GM21786 (cell line): ENCODE data around the gene DOCK7.
"Not testable (repeated sequence)": the region's sequence is repeated elsewhere in the genome, so short reads cannot be mapped to it uniquely, and the experiment has no call there.

Experiments used
- ATAC-seq: cut with Tn5 transposase; IDR thresholded peaks from one replicate; pipeline ENCODE4 v1.9.1; 2021; ENCODE audit not compliant: unreplicated experiment

Gene DOCK7

DNA sequence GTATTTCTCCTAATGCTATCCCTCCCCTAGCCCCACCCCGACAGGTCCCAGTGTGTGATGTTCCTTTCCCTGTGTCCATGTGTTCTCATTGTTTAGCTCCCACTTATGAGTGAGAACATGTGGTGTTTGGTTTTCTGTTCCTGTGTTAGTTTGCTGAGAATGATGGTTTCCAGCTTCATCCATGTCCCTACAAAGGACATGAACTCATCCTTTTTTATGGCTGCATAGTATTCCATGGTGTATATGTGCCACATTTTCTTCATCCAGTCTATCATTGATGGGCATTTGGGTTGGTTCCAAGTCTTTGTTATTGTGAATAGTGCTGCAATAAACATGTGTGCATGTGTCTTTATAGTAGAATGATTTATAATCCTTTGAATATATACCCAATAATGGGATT is 77.6 kb downstream of the DOCK7 start:
- ATAC-seq, result not testable (repeated sequence)

DNA sequence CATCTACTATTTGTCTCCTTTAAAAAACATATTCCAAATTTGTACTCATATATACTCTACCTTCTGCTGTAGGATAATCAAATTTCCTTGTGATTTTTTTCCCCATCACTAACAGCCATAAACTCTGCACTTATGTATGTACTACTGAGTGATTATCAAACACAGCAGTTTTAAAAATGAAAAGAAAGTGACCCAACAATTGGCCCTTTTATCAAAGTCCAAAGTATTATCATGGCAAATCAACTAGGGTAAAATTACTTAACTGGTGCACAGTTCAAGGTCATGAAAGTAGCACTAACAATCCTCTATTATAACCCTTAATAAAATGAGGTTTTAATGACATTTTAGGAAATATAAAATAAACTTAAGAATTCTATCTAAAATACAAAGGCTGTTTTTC is 79.3 kb downstream of the DOCK7 start:
- no peak for ATAC-seq

DNA sequence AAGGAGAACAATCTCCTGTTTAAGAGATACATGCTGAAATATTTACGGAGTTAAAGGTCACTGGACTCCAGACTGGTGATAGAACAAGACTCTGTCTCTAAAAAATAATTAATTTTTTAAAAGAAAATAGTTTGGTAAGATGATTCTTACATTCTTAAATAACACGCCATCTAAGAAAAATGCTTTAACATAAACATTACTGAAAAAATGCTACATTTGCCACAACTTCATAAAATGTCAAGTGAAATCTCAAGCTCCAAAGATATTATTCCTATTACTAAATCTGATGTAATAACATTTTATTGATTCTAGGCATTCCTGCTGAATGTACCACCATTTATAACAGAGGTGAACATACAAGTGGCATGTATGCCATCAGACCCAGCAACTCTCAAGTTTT is 86.7 kb downstream of the DOCK7 start:
- no peak for ATAC-seq

DNA sequence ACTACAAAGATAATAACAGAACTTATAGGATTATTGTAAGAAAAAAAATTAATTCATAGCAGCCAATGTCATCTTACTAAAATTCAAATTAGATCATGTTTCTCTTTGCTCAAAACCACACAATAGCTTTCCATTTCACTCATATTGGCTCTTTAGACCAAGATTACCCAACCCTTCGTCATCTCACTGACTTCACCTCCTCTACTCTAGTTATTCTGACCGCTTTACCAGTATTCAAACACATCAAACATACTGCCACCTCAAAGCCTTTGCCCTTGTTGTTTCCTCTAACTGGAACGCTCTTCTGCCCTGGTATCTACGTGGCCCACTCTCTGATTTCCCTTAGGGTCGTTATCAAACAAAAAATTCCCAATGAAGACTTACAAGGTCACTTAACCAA is 89.1 kb downstream of the DOCK7 start:
- no peak for ATAC-seq

DNA sequence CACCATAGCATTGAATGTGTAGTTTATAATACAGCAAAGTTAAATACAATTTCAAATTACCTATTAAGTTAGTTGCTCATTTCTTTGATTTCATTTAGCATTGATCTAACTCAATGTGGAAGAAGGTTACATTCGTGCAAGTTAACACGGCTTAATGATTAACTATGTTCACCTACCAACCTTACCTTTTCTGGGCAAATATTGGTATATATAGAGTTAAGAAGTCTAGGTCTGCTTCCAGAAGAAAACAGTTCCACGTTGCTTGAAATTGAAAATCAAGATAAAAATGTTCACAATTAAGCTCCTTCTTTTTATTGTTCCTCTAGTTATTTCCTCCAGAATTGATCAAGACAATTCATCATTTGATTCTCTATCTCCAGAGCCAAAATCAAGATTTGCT is 90.9 kb downstream of the DOCK7 start, which contains the start of gene ANGPTL3:
Gene ANGPTL3, plus strand, starts transcription at position 240 of the 400 bp plus-strand sequence. Its CDS starts 47 bp downstream, at position 287.
- ATAC-seq, result no peak

DNA sequence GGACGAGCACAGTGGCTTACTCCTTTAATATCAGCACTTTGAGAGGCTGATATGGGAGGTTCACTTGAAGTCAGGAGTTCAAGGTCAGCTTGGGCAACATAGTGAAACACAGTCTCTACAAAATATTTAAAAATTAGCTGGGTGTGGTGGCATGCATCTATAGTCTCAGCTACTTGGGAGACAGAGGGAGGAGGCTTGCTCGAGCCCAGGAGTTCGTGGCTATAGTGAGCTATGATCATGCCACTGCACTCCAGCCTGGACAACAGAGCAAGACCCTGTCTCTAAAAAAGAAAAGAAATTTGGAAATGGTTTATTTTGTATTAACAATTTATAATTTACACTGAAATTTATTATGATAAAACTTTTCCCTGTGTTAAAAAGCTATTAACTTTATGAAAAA is 92.5 kb downstream of the DOCK7 start:
- no peak for ATAC-seq

DNA sequence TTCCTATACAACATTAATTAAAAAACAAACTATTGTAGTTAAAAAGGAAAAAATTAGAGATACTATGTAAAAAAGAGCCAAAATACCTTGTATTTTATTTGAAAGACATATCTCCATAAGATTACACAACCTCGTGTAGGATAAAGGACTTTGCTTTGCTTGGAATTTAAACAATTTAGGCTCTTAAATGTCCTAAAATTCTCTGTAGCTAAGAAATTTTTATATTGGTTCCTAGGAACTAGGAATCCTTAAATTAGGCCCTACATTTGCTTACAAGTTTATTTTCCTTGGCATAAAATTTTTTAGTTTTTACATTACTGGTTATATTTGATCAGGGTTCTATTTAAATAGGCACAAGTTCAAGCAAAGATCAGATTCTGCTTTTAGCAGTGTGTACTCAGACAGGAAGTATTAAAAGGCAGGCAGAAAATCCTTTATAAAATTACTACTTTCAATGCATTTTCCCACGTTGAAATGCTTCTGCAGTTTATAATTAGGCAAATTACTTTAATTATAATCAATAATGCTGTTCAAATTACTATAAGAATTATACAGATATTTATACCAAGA is 94.3 kb downstream of the DOCK7 start:
- no peak for ATAC-seq

DNA sequence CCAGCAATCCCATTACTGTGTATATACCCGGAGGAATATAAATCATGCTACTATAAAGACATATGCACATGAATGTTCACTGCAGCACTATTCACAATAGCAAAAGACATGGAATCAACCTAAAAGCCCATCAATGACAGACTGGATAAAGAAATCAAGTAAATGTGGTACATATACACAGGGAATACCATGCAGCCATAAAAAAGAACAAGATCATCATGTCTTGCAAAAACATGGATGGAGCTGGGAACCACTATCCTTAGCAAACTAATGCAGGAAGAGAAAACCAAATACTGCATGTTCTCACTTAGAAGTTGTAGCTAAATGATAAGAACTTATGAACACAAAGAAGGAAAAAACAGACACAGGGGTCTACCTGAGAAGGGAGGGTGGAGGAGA is 97.2 kb downstream of the DOCK7 start:
- no peak for ATAC-seq

DNA sequence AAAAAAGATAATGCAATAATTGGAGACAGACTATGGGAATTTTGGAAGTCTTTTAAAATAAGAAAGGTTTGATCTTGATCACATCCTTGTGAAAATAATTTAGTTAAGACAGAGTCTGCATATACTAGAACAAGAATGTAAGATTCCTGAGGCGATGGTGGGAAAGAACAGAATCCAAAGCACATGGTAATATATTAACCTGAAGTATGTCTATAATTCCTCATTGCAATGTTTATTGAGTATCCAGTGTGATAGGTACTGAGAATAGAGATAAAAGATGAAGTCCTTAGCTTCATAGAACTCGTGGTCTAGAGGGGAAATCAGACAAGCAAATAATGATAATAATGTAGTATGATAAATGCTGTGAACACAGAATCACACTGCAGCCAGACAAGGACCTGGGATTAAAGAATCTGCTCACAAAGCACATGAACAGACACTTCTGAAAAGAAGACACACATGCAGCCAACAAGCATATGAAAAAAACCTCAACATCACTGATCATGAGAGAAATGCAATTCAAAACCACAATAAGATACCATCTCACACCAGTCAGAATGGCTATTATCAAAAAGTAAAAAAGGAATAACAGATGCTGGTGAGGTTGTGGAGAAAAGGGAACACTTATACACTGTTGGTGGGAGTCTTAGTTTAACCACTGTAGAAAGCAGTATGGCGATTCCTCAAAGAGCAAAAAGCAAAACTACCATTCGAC is 97.8 kb downstream of the DOCK7 start:
- ATAC-seq, result no peak

DNA sequence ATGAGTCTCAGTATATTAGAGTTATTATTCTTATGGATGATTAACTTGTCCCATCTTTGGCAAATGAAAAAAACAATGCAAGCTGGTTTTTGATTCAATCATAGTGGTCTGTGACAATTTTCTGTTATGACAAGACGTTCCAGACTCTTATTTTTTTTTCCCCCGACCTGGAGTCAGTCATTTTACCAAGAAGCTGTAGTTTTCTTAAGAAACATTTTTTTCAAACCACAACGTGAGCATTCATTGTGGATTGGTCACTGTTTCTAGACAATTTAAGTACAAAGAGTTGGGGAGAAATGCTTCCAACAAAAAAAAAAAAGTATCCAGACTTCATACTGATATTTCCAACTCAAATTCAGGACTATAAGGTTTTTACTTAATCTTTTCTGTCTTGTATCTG is 98.9 kb downstream of the DOCK7 start:
- no peak for ATAC-seq

DNA sequence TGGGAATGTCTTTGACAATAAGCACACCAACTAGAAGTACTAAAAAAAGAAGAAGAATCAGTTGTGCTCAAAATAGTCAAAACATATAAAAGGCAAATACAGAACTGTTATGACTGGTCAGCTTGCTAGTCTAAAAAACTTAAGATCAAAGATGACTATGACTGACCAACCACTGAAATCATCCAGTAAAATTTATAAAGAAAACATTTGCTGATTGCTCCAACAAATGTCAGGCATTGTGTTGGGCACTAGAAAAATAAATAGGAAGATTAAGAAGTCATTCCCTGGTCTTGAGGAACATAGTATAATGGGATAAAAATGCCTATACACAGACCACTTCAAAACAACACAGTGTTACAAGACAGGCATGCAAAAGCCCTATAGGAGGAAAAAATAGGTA is 100.2 kb downstream of the DOCK7 start:
- no peak for ATAC-seq

DNA sequence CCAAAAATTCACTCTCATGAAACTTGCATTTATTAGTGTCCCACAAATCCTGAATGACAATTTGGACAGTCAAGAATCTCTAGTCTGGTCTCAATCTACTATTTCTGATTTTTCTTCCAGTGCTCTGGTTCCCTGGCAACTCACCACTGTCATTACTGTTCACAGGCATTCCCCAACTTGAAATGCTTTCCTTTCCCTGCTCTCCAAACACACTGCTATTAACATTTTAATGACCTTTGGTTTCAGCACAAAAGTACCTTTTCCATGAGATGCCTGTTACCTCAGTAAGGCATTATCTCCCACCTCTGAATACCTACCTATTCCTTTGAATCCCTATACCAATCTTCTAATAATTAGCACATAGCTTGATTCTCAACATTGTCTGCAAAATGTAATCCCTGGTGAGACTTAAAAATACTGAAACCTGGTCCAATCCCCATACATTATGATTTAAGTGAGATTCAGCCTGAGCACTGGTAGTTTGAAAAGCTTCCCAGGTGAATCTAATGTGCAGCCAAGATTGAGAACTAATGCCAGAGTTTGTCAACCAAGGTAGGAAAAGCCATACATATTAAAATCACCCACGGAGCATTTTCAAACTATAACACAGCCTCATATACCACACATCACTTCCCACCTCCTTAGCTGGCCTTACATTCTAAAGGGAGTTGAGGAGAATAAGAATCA is 102.6 kb downstream of the DOCK7 start:
- ATAC-seq, result no peak

DNA sequence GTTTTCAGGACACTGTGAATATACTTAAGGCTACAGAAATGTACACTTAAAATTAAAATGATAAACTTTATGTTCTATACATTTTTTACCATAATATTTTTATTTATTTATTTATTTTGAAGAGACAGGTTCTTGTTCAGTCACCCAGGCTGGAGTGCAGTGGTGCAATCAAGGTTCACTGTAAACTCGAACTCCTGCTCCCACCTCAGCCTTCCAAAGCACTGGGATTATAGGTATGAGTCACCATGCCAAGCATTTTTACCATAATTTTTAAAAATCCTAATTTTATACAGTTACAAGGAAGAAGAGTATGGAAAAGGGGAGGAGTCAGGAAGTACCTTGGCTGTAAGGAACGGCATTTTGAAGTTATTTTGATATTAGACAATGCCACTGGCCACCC is 114.5 kb downstream of the DOCK7 start:
- ATAC-seq, result no peak

DNA sequence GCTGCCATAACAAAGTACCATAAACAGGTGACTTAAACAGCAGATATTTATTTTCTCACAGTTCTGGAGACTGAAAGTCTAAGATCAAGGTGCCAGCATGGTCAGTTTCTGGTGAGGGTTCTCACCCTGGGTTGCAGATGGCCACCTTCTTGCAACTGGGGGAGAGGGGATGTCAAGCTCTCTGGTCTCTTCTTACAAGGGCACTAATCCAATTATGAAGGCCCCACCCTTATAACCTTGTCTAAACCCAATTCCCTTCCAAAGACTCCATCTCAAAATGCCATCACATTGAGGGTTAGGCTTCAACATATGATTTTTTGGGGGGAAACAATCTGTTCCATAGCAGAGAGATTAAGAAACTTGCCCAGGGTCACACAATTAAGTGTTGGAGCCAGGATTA is 115.7 kb downstream of the DOCK7 start:
- no peak for ATAC-seq

DNA sequence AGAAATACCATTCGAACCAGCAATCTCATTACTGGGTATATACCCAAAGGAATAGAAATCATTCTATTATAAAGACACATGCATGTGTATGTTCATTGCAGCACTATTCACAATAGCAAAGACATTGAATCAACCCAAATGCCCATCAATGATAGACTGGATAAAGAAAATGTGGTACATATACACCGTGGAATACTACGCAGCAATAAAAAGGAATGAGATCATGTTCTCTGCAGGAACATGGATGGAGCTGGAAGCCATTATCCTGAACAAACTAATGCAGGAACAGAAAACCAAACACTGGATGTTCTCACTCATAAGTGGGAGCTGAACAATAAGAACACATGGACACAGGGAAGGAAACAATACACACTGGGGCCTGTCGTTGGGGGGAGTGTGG is 116.7 kb downstream of the DOCK7 start:
- not testable (repeated sequence) for ATAC-seq

DNA sequence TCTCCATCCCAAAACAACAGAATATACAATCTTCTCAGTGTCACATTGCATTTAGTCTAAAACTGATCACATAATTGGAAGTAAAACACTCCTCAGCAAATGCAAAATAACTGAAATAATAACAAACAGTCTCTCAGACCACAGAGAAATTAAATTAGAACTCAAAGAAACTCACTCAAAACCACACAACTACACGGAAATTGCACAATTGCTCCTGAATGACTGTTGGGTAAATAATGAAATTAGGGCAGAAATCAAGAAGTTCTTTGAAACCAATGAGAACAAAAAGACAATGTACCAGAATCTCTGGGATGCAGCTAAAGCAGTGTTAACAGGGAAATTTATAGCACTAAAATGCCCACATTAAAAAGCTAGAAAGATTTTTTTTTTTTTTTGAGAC is 120.3 kb downstream of the DOCK7 start:
- ATAC-seq, result not testable (repeated sequence)

DNA sequence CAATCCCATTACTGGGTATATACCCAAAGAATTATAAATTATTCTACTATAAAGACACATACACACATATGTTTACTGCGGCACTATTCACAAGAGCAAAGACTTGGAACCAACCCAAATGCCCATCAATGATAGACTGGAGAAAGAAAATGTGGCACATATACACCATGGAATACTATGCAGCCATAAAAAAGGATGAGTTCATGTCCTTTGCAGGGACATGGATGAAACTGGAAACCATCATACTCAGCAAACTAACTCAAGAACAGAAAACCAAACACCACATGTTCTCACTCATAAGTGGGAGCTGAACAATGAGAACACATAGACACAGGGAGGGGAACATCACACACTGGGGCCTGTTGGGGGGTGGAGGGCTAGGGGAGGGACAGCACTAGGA is 121.0 kb downstream of the DOCK7 start:
- not testable (repeated sequence) for ATAC-seq

DNA sequence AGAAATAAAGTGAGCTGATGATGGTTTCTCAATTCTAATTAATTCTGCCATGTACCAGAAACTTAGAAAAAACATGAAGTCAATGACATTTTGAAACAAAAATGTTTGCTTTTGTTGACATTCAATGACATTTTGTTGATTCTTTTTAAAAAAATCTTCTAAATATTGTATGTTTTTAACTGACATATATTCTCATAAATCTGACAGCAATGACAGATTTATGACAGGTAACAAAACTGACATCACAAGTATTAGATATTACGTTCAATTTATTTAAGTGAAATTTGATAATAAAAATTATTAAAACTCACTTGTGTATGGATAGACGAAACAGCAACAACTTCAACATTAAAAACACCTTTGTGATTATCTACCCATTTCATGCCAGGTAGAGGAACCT is 126.9 kb downstream of the DOCK7 start:
- ATAC-seq, result no peak

DNA sequence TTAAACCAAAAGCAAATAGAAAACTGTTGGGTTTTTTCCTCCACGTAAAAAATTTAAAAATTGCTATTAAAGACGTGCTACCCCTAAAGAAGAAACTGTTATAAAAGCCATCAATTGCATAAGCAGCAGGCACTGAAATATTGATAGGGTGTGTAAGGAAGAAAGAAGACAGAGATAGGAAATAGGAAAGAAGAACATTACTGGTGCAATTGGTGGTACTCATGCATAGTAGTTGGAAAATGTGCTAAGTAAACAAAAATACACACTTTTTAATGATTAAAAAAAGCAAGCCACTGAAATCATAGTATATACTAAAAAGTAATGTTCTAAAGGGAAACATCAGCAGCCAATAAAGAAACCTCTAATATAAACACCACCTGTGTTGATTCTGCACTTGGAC is 143.6 kb downstream of the DOCK7 start:
- no peak for ATAC-seq

DNA sequence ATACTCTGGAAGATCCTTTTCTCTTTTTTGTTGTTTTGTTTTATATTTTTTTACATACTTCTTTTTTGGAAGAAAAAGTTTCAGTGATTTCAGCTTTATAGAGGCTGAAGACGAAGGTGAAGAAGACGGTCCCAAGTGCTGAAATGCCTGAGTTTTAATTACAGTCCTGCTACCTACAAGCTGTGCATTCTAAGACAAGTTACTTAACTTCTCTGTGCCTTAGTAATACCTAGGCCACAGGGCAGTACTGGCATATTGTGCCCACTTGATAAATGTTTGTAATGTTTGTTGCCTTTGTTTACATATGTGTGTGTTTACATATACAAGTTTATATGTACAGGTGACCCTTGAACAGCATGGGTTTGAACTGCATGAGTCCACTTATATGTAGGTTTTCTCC is 147.1 kb downstream of the DOCK7 start:
- ATAC-seq, result no peak

DNA sequence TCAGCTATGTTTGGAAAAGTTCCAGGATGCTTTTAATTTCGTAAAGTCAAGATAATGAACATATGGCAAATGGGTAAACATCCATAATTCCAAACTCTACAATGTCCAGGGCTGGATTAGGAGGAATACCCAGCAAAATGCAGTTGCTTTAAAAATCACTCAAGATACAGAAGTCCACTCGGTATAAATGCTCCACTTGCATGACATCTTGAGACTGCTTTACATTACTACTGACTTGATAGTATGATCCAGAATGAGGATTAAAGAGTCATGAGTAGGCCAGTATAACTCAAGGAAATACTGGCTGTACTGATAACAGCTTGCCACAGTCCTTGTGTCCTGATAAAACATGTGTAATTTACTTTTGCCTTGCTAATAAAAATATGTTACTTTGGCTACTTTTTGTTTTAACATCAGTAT is 149.1 kb downstream of the DOCK7 start:
- no peak for ATAC-seq

DNA sequence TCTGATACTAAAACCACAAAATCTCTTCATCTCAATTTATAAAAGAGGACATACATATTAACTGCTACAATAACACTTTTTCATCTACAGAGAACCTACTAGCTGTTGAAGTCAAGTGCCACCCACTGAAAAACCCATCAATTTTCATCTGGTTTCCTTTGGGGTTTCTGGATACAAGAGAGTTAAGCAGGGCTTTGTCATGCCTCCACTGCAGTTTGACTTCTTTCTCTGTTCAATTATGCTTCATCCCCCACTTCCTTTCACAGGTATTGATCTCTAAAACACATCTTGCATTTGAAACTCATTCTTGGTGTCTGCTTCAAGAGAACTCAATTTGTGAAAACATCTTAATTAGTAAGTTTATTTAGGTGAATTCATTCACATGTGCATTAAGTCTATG is 151.3 kb downstream of the DOCK7 start:
- ATAC-seq, result no peak
